GM06990 (cell line): ENCODE results near the gene YIF1A.

Source experiments
- DNase-seq: peaks from one replicate; pipeline ENCODE4 v3.0.0-alpha.2; 2011; ENCODE audit not compliant: insufficient read length; ENCODE audit errors: extremely low read depth
- H3K27me3 ChIP-seq: replicated peaks from 2 replicates; pipeline ENCODE4 v1.6.0; 2011; ENCODE audit warnings: low read length; ENCODE audit not compliant: control insufficient read depth, insufficient read depth
- H3K36me3 ChIP-seq: 2 replicates; pipeline ENCODE4 v1.5.1; 2011; ENCODE audit warnings: low read length; ENCODE audit not compliant: control insufficient read depth, insufficient read depth
- H3K4me3 ChIP-seq: replicated peaks from 2 replicates; pipeline ENCODE4 v1.5.1; 2011; ENCODE audit warnings: low read depth, mild to moderate bottlenecking, control low read depth, low read length
- CTCF ChIP-seq: IDR thresholded peaks from 2 replicates; pipeline ENCODE4 v1.5.1; 2011; ENCODE audit warnings: low read length, control low read depth, mild to moderate bottlenecking, inconsistent platforms; ENCODE audit not compliant: insufficient read depth, poor library complexity, severe bottlenecking

Gene YIF1A

DNA sequence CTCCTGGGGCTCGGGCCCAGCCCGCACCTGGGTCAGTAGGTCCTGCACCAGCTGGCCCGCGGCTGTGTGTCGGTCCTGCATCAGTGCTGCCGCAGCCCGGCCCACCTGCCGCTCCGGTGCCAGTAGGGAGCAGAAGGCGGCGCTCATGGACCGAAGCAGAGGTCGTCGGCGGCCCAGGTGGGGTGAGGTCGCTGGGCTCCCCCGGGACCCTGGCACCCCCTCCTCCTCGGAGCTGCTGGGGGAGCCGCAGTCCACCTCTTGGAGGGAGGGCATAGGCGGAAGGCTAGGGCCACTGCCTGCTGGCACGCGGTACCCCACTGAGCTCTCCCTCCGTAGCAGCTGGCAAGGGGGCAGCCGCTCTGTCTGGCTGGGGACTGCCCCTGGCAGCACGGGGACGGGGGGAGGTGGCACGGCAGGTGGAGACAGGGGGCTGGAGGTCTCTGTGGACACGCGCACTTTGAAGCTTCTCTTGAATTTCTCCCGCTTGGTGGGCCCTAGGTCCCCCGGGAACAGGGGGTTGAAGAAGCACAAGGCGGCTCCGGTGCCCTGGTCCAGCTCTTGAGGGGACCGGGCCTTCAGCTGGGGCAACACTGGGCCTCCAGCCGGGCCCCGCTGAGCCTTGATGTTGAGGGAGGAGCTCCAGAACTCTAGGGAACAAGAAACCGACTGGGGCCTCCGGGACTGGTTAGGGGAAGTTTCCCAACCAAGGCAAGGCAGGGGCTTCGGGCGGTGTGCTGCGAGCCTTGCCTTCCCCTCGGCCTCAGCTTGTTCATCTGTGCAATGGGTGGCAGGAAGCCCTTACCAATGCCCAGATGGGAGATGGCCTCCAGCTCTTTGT lies 45.9 kb upstream of the YIF1A start:
- TF ChIP-seq CTCF, result no peak
- H3K4me3 ChIP-seq, result no peak overlapping the region
- no peaks in the 10 kb centered on the region for H3K27me3 ChIP-seq
- DNase-seq, result no peak
- peaks cover 21% of the 10 kb centered on the region for H3K36me3 ChIP-seq

DNA sequence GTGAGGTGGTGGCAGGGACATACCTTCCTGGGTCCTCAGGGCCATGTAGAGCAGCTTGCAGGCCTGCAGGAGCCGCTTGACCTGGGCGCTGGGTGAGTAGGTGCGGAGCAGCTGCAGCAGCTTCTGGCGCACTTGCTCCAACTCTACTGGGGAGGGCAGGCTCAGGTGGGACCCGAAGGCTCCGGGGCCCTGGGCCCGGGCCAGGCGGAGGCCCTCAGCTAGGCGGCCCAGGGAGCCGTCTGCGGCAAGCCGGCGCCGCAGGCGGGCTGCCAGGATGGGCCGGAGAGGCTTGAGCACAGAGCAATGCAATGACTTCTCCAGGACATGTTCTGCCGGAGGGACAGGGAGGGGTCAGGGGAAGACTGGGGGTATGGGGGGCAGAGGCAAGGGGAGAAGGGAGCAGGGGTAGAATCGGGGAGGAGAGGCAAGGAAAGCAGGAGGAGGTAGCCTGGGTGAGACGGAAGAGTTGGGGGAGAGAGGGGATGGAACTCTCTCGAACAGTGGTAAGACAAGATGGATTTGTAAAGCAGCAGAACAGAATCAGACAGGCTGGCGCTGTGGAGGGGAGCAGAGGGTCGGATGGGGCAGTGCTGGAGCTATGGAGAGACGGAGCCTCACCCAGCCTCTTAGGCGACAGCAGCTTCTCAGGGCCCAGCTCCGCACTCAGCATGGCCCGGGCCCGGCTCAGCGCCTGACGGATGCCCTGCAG lies 45.1 kb upstream of the YIF1A start:
- H3K36me3 ChIP-seq, result peaks cover 15% of the 10 kb centered on the region

GRCh38 chr11:66333220-66333877 lies 44.4 kb upstream of the YIF1A start:
- H3K27me3 ChIP-seq, result no peaks in the 10 kb centered on the region
- peaks cover 10% of the 10 kb centered on the region for H3K36me3 ChIP-seq
- no peak overlapping the region for H3K4me3 ChIP-seq
- DNase-seq, result no peak
- TF ChIP-seq CTCF, result no peak

More for the DNA sequence above, 45.1 kb upstream of the YIF1A start:
- Histone ChIP-seq H3K4me3 (no peak overlapping the region), H3K27me3 (no peaks in the 10 kb centered on the region)
- no peak for TF ChIP-seq CTCF
- no peak for DNase-seq

DNA sequence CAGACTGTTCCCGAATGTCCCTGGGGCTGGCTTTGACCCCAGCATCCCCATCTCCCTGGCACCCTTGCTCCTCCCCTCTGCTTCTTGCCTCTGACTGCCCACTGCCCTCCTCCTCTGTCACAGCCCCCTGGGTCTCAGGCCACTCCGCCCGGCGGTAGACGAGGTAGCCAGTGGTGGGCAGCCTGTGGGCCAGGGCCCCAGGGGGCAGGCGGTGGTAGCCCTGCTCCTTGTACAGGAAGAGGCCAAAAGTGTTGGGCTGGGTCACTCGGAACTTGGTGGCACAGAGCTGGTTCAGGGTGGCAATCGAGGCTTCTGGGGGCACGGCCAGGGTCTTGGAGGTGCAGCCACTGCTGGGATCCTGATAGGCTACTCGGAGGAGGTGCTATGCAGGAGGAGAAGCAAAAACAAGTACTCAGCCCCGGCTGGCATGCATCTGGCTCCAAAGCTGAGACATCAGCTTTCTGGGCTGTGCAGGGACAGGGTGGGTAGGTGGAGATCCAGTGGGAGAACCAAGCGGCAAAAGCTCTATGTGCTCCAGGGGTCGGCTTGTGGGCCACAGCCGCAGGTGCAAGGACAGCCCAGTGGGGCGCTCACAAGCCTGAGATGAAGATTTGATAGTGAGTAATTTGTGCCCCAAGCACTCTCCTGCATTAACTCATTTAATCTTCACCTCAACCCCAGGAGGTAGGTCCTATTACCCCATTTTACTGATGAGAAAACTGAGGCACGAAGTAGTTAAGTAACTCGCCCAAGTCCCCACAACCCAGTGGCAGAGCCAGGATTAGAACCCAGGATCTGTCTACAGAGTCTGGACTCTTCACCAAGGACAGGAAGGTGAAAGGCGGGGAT lies 43.7 kb upstream of the YIF1A start:
- DNase-seq, result no peak
- H3K36me3 ChIP-seq, result peaks cover 7% of the 10 kb centered on the region
- H3K27me3 ChIP-seq, result no peaks in the 10 kb centered on the region
- H3K4me3 ChIP-seq, result no peak overlapping the region
- no peak for TF ChIP-seq CTCF

DNA sequence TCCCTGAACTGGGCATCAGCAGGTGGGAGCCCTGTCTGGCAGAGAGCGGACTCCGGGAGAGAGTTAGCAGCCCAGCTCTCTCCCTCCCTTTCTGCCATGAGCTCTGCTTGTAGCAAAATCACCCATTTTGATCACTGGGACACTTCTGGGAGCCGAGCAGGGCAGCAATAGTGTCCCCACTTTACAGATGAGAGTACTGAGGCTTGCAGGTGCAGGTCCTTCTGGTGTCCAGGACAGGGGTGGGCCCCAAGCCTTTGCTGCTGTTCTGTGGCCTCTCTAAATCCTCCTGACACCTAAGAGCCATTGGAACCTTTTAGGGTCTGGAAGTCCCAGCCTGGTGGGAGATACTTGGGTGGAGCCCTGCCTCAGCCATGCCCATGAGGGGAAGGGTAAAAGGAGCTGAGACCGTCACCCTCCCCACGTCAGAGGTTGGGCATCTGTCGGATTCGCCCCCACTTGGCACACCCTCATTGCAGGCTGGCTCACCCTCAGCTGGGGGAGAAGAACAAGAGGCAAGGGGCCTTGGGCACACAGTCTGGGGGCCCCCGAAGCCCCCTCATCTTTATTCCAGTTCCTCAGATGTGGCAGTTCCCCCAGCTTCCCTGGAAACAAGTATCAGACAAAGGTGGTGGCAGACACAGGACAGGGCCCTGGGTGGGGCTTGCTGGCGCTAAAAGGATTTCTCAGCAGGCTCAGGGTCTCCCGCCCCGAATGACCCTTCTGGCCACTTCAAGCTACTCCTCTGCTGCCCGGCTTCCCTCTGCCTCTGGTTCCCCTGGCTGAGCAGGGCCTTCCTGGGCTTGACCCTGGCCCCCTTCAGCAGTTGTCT lies 42.8 kb upstream of the YIF1A start:
- Histone ChIP-seq H3K27me3 (no peaks in the 10 kb centered on the region), H3K4me3 (no peak overlapping the region), H3K36me3 (no peaks in the 10 kb centered on the region)
- no peak for DNase-seq
- TF ChIP-seq CTCF, result no peak
